GM12892 (cell line): Measurements from ENCODE around the gene COG5.

ENCODE experiments used
- DNase-seq: peaks from one replicate; pipeline ENCODE4 v3.0.0; 2011; ENCODE audit not compliant: insufficient read length
- FAIRE-seq: peaks from 2 replicates; lab custom pipeline; 2011; peaks lifted over from hg19 to GRCh38; lab: Jason Lieb, UNC
- POLR2A ChIP-seq: IDR thresholded peaks from 2 replicates; pipeline ENCODE4 v1.6.1; 2011; ENCODE audit warnings: low read depth, low read length, control low read depth
- POLR2AphosphoS5 ChIP-seq: IDR thresholded peaks from 2 replicates; pipeline ENCODE4 v1.6.1; 2011; ENCODE audit warnings: low read depth, low read length, control low read depth
- TAF1 ChIP-seq: IDR thresholded peaks from 2 replicates; pipeline ENCODE4 v1.6.1; 2011; ENCODE audit warnings: low read depth, mild to moderate bottlenecking, control low read depth, low read length, borderline replicate concordance

COG5 gene

DNA sequence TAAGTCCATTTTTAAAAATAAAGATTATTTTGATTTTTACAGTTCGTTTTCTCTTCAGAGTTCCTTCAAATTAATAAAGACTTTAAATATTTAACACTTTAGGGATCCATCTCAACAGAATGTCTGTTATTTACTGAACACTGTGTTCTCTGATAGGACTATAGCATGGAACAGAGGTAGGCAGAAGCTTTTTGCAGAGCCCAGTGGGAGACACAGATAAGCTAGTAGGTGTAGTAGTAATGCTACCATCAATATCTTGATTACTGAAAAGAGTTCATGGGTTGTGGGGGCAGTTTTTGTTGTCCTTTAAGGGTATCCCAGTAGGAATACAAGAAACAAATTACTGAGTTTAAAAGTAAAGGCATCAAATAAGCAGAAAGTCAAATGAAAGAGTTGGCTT lies 254.4 kb downstream of the COG5 start:
- FAIRE-seq (no peak), DNase-seq (no peak)
- no peak for TF ChIP-seq POLR2A
- TF ChIP-seq TAF1, result no peak
- no peak for TF ChIP-seq POLR2AphosphoS5

DNA sequence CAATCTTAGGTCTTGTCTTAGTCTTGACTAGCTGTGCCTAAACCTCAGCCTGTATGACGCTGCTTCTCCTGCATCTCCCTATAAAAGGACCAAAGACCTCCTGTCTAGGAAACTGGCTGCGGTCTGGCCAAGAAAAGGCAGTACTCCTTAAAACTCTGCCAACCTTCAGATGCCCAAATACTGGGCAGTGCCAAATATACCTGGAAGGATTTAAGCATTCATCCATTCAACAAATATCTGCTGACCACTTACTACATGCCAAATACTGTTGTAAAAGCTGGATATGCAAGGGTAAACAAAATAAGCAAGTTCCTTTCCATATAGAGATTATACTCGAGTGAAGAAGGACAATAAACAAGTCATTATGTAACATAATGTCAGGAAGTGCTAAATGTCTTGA lies 259.1 kb downstream of the COG5 start:
- DNase-seq, result no peak
- no peak for TF ChIP-seq POLR2A
- TF ChIP-seq POLR2AphosphoS5, result no peak
- no peak for TF ChIP-seq TAF1
- FAIRE-seq, result no peak

GRCh38 chr7:107304063-107304462 lies 259.7 kb downstream of the COG5 start:
- DNase-seq, result no peak
- no peak for FAIRE-seq

GRCh38 chr7:107302250-107302847 lies 261.4 kb downstream of the COG5 start:
- FAIRE-seq (no peak), DNase-seq (no peak)
- TF ChIP-seq POLR2A, result no peak
- no peak for TF ChIP-seq POLR2AphosphoS5
- no peak for TF ChIP-seq TAF1

More at GRCh38 chr7:107304063-107304462, 259.7 kb downstream of the COG5 start:
- TF ChIP-seq POLR2A, result no peak

- FAIRE-seq (no peak), DNase-seq (no peak)
- TF ChIP-seq TAF1 (no peak), POLR2AphosphoS5 (no peak), POLR2A (no peak)
Observed at GRCh38 chr7:107294182-107294581, 269.5 kb downstream of the COG5 start.

DNA sequence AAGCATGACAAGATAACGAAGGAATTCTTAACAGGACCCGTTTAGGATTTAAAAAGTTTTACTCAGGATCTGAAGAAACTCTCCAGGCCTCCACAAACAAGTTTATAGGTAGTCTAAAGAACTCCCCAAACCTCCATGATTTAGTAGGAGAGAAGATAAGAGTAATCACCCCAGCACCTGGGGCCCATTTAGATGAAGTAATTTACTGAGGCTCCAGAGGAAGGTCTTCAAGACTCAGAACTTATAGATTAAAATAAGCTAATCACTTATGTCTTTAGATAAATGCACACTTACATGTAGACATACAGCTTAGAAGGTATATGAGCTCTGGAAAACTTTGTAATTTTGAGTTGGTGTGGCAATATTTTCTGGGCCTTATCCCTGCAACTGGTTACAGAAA lies 271.1 kb downstream of the COG5 start:
- no peak for FAIRE-seq
- no peak for DNase-seq
- TF ChIP-seq TAF1 (no peak), POLR2A (no peak), POLR2AphosphoS5 (no peak)

GRCh38 chr7:107291434-107291833 lies 272.3 kb downstream of the COG5 start:
- FAIRE-seq (no peak), DNase-seq (no peak)
- TF ChIP-seq TAF1 (no peak), POLR2A (no peak)

DNA sequence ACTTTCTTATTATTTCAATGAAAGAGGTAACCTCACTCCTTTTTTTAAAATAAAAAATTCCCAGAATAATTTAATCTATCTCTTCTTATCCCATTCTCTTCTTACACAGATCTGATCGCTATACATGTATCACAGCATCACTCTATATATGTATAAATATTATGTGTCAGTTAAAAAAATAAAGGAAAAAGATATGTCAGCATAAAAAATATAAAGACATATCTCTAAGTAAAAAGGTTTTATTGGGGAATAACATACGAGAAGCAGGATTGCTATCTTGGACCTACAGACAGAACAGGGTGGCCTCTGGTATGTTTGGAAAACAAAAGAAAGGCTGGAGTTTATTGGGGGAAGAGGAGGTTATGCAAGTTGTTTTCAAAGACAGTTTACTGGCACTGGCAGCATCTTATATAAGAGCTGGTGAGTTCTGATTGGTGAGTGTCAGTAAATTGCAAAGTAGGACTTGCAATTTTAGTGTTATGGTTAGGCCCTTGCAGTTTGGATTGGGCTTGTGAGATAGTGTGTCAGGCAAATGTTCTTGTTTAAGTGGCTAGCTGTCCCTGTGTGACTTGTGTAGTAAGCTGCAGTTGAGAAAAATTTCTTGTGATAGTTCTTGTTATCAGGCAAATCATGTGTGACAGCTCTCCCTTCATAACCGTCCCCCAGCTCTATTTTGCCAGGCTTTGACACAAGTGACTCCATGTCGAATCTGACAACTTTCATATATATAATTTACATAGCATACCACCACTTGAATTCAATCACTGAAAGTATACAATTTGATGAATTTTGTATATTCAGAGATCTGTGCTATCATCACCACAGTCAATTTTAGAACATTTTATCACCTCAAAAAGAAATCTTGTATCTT lies 276.7 kb downstream of the COG5 start:
- FAIRE-seq (no peak), DNase-seq (no peak)
- no peak for TF ChIP-seq TAF1
- TF ChIP-seq POLR2A, result no peak
- TF ChIP-seq POLR2AphosphoS5, result no peak

DNA sequence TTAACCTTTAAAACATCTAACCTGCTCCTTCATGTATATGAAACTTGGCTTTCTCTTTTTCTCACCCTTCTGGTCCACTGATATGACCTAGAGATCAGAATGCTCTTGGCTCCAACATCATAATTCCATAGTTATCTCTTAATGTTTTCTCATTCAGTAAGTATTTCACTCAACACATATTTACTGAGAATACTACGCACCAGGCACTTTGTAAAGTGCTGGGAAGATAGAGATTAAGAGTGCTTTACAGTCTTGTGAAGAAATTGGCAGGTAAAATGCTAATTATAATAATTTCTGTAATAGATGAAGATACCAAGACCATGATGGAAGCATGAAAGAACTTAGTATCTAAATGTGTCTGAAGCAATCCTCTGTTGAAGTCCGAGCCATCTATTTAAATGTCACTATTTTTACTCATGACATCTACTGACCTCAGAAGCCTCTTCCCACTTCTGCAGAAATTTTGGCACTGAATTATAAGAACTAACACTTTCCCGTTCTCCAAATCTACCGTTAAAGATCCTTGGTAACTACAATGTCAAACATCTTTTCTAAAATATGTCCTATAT lies 278.7 kb downstream of the COG5 start:
- no peak for DNase-seq
- no peak for FAIRE-seq
- TF ChIP-seq POLR2A (no peak), POLR2AphosphoS5 (no peak), TAF1 (no peak)

GRCh38 chr7:107277331-107277730 lies 286.4 kb downstream of the COG5 start:
- DNase-seq (no peak), FAIRE-seq (no peak)
- no peak for TF ChIP-seq POLR2A
- TF ChIP-seq POLR2AphosphoS5, result no peak
- no peak for TF ChIP-seq TAF1

DNA sequence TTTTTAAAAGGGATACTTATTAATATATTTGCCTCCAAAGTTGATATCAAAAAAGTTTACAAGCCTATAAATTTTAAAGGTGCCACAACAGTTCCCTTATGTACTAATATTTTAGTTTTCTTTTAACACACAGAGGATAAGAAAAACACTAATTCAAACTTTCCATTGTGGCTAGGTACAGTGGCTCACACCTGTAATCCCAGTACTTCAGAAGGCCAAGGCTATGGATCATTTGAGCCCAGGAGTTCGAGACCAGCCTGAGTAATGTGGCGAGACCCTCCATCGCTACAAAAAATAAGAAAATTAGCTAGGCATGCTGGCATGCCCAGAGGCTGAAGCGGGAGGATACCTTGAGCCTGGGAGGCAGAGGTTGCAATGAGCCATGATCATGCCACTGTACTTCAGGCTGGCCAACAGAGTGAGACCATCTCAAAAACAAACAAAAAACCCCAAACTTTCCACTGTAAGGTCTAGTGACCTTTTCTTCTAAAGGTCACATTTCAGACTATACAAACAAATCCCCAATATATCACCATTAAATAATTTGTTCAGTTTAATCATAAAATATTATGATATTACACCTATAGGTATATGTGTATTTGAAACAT lies 287.4 kb downstream of the COG5 start:
- no peak for DNase-seq
- FAIRE-seq, result peak; percentile 71
- TF ChIP-seq POLR2AphosphoS5, result no peak

DNA sequence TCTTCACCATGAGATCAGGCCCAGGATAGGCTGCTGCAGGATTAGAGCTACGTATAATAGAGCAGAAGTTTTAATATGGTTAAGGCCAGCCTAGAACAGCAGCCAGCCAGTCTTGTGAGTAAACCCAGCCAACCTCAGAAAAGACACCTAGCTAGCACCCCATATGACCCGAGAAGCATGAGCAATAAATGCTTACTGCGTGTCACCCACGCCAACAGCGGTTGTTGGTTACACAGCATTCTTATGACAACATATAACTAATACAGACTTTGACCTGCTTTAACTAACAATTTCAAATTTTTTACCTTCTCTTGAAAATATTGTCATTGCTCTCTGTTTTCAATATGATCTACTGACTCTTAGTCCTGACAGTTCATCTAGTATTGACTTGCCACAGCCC lies 289.2 kb downstream of the COG5 start:
- DNase-seq (no peak), FAIRE-seq (no peak)
- no peak for TF ChIP-seq POLR2AphosphoS5
- no peak for TF ChIP-seq POLR2A
- no peak for TF ChIP-seq TAF1

GRCh38 chr7:107269790-107270189 lies 293.9 kb downstream of the COG5 start:
- DNase-seq, result no peak
- TF ChIP-seq POLR2AphosphoS5 (no peak), POLR2A (no peak), TAF1 (no peak)
- FAIRE-seq, result no peak
